Breast epithelium (tissue), 4 donors: ENCODE data around the gene NSRP1. TPM values are rescaled to one million over a fixed set of nuclear protein-coding genes. Genes with fewer than 3 reads are reported as not detected.

Experiments
- DNase-seq, 2 donors: peaks; one replicate each; pipeline ENCODE4 v3.0.0-alpha.2; 2019; ENCODE audit warnings: low spot score in 2 of 2
- H3K27ac ChIP-seq, 2 donors: fragments of 200-600 bp; sonication (generic) in 1 of 2; one replicate each; pipeline ENCODE4 v1.5.1; 2016 to 2019; ENCODE audit warnings: mild to moderate bottlenecking in 1 of 2
- H3K27me3 ChIP-seq, 2 donors: fragments of 200-600 bp; sonication (generic) in 1 of 2; one replicate each; pipeline versions ENCODE4 v1.5.1 to v1.6.0; 2017 to 2019; ENCODE audit warnings: control low read depth in 1 of 2, mild to moderate bottlenecking in 1 of 2
- H3K36me3 ChIP-seq: fragments of 200-600 bp; one replicate; pipeline ENCODE4 v1.5.1; 2019
- H3K4me1 ChIP-seq, 2 donors: fragments of 200-600 bp; sonication (generic); one replicate each; pipeline ENCODE4 v1.5.1; 2016 to 2019; ENCODE audit warnings: control low read depth in 1 of 2
- H3K4me3 ChIP-seq, 3 donors: fragments of 200-600 bp; sonication (generic); 1 replicate in 2 of 3; 2 replicates in 1 of 3; pipeline ENCODE4 v1.5.1; 2016 to 2019; ENCODE audit warnings: mild to moderate bottlenecking in 3 of 3, moderate library complexity in 2 of 3
- H3K9me3 ChIP-seq, 2 donors: fragments of 200-600 bp; sonication (generic) in 1 of 2; one replicate each; pipeline ENCODE4 v1.5.1; 2016 to 2019; ENCODE audit warnings: control low read depth in 1 of 2
- CTCF ChIP-seq, 3 donors: fragments of 450-650 bp; IDR thresholded peaks; one replicate each; pipeline ENCODE4 v1.5.1; 2016 to 2017; ENCODE audit warnings: antibody characterized with exemption in 3 of 3, mild to moderate bottlenecking in 3 of 3, moderate library complexity in 3 of 3
- POLR2A ChIP-seq: fragments of 450-650 bp; IDR thresholded peaks from one replicate; pipeline ENCODE4 v1.6.1; 2016; ENCODE audit warnings: antibody characterized with exemption, mild to moderate bottlenecking, moderate library complexity
- POLR2AphosphoS5 ChIP-seq, 3 donors: sonication (generic); formaldehyde crosslinking; IDR thresholded peaks; one replicate each; pipeline ENCODE4 v1.6.1; 2017; ENCODE audit warnings: antibody characterized with exemption in 3 of 3
- intact Hi-C: fragments of 100-400 bp; cut with DNase I; formaldehyde crosslinking; loops from one replicate; pipeline ENCODE4 v1.15.1; 2023; ENCODE audit warnings: low total_unique reads
- total RNA-seq, 3 donors: library from RNA; depleted of rRNA; stranded (reverse); fragments of >200 nt; gene quantifications; one replicate each; pipeline ENCODE4 v1.1.0, GENCODE V29; 2016

NSRP1 gene
- total RNA-seq, 3 donors from 2014 or later: 26.6 to 37.0 (median 29.4) TPM

- Histone ChIP-seq H3K4me3 (no peak overlapping the region), H3K27me3 (no peaks in the 10 kb centered on the region), H3K36me3 (no peaks in the 10 kb centered on the region), H3K4me1 (no peaks in the 10 kb centered on the region), H3K9me3 (no peaks in the 10 kb centered on the region), H3K27ac (no peak overlapping the region)
- intact Hi-C loops: no loop called here
- DNase-seq: no peak
- no peak for TF ChIP-seq CTCF (IDR thresholded peaks at IDR 0.05)
- TF ChIP-seq POLR2A: no peak
- no peak for TF ChIP-seq POLR2AphosphoS5 (IDR thresholded peaks at IDR 0.05)
These were observed 23.7 kb upstream of the NSRP1 start for GRCh38 chr17:30092886-30093285.

GRCh38 chr17:30093463-30094147 is 23.0 kb upstream of the NSRP1 start:
- no peak for DNase-seq
- no peaks in the 10 kb centered on the region for H3K27me3 ChIP-seq
- H3K27ac ChIP-seq: no peak overlapping the region
- no peaks in the 10 kb centered on the region for H3K4me1 ChIP-seq
- H3K9me3 ChIP-seq: no peaks in the 10 kb centered on the region
- H3K36me3 ChIP-seq: no peaks in the 10 kb centered on the region
- intact Hi-C loops: no loop called here
- no peak overlapping the region for H3K4me3 ChIP-seq
- TF ChIP-seq POLR2A (no peak), POLR2AphosphoS5 (IDR thresholded peaks at IDR 0.05) (no peak), CTCF (IDR thresholded peaks at IDR 0.05) (peak; percentile 65 to 70 (median 65))

GRCh38 chr17:30095507-30096244 is 20.9 kb upstream of the NSRP1 start:
- intact Hi-C loops: no loop called here
- TF ChIP-seq POLR2AphosphoS5 (IDR thresholded peaks at IDR 0.05) (no peak), POLR2A (no peak), CTCF (IDR thresholded peaks at IDR 0.05) (peak in 1 of 3 donors; percentile 32)
- no peak for DNase-seq
- no peaks in the 10 kb centered on the region for H3K36me3 ChIP-seq
- H3K27me3 ChIP-seq: no peaks in the 10 kb centered on the region
- H3K9me3 ChIP-seq: no peaks in the 10 kb centered on the region
- no peak overlapping the region for H3K27ac ChIP-seq
- no peaks in the 10 kb centered on the region for H3K4me1 ChIP-seq
- no peak overlapping the region for H3K4me3 ChIP-seq

- DNase-seq: no peak
- no peaks in the 10 kb centered on the region for H3K27me3 ChIP-seq
- H3K27ac ChIP-seq: no peak overlapping the region
- H3K9me3 ChIP-seq: no peaks in the 10 kb centered on the region
- no peaks in the 10 kb centered on the region for H3K4me1 ChIP-seq
- TF ChIP-seq POLR2A (no peak), CTCF (IDR thresholded peaks at IDR 0.05) (no peak), POLR2AphosphoS5 (IDR thresholded peaks at IDR 0.05) (no peak)
- H3K36me3 ChIP-seq: no peaks in the 10 kb centered on the region
- intact Hi-C loops: no loop called here
- H3K4me3 ChIP-seq: no peak overlapping the region
These were observed 14.8 kb upstream of the NSRP1 start for GRCh38 chr17:30101686-30102390.

GRCh38 chr17:30103921-30104320 is 12.7 kb upstream of the NSRP1 start:
- no peak overlapping the region for H3K27ac ChIP-seq
- no peak overlapping the region for H3K4me3 ChIP-seq
- no peak for DNase-seq
- no peaks in the 10 kb centered on the region for H3K9me3 ChIP-seq
- H3K27me3 ChIP-seq: no peaks in the 10 kb centered on the region
- no peaks in the 10 kb centered on the region for H3K4me1 ChIP-seq
- intact Hi-C loops: no loop called here
- H3K36me3 ChIP-seq: no peaks in the 10 kb centered on the region
- TF ChIP-seq POLR2A (no peak), CTCF (IDR thresholded peaks at IDR 0.05) (no peak), POLR2AphosphoS5 (IDR thresholded peaks at IDR 0.05) (no peak)
